H9 (cell line): ENCODE measurements around the gene TMC8. TPM values are rescaled to one million over a fixed set of nuclear protein-coding genes. Genes with fewer than 3 reads are reported as not detected.

Source experiments
- DNase-seq: peaks from one replicate; pipeline ENCODE4 v3.0.0-alpha.2; 2017
- H2AFZ ChIP-seq: one replicate; pipeline ENCODE4 v1.6.1; 2013; ENCODE audit warnings: mild to moderate bottlenecking, low read length, control low read depth, moderate library complexity
- H2AK5ac ChIP-seq: 2 replicates; pipeline ENCODE4 v1.6.1; 2013; ENCODE audit warnings: low read length, control low read depth, mixed read lengths; ENCODE audit not compliant: insufficient read length
- H2BK120ac ChIP-seq: one replicate; pipeline ENCODE4 v1.6.1; 2013; ENCODE audit warnings: low read depth, mild to moderate bottlenecking, low read length, control low read depth, inconsistent platforms; ENCODE audit not compliant: poor library complexity, severe bottlenecking
- H2BK12ac ChIP-seq: 2 replicates; pipeline ENCODE4 v1.6.1; 2013; ENCODE audit warnings: low read length, control low read depth, mixed read lengths, low read depth; ENCODE audit not compliant: insufficient read length
- H2BK15ac ChIP-seq: 2 replicates; pipeline ENCODE4 v1.6.1; 2013; ENCODE audit warnings: low read depth, low read length, control low read depth
- H2BK20ac ChIP-seq: one replicate; pipeline ENCODE4 v1.6.1; 2013; ENCODE audit warnings: low read depth, mild to moderate bottlenecking, low read length, control low read depth, inconsistent platforms; ENCODE audit not compliant: poor library complexity, severe bottlenecking
- H2BK5ac ChIP-seq: 2 replicates; pipeline ENCODE4 v1.6.1; 2013; ENCODE audit warnings: low read length, control low read depth, mixed read lengths; ENCODE audit not compliant: insufficient read length
- H3K14ac ChIP-seq: 2 replicates; pipeline ENCODE4 v1.6.1; 2013; ENCODE audit warnings: low read length, control low read depth; ENCODE audit not compliant: insufficient read depth
- H3K18ac ChIP-seq: 2 replicates; pipeline ENCODE4 v1.6.1; 2013; ENCODE audit warnings: low read depth, mild to moderate bottlenecking, mixed read lengths, low read length, control low read depth; ENCODE audit not compliant: insufficient read length
- H3K23ac ChIP-seq: 2 replicates; pipeline ENCODE4 v1.6.1; 2013; ENCODE audit warnings: low read length, control low read depth, mixed read lengths, low read depth; ENCODE audit not compliant: insufficient read length
- H3K23me2 ChIP-seq: 2 replicates; pipeline ENCODE4 v1.6.1; 2013; ENCODE audit warnings: low read depth, mild to moderate bottlenecking, mixed read lengths, low read length, control low read depth; ENCODE audit not compliant: insufficient read length, poor library complexity, severe bottlenecking
- H3K27ac ChIP-seq: 2 replicates; pipeline ENCODE4 v1.5.1; 2013; ENCODE audit warnings: low read length, control low read depth, mixed read lengths, low read depth; ENCODE audit not compliant: insufficient read length
- H3K27me3 ChIP-seq: 2 replicates; pipeline ENCODE4 v1.6.1; 2013; ENCODE audit warnings: low read length, control low read depth, inconsistent platforms; ENCODE audit not compliant: insufficient read depth
- H3K4ac ChIP-seq: 2 replicates; pipeline ENCODE4 v1.6.1; 2013; ENCODE audit warnings: low read depth, mild to moderate bottlenecking, control low read depth, inconsistent platforms, low read length, moderate library complexity
- H3K4me1 ChIP-seq: 2 replicates; pipeline ENCODE4 v1.6.1; 2013; ENCODE audit warnings: low read length, control low read depth, inconsistent platforms; ENCODE audit not compliant: insufficient read depth
- H3K4me2 ChIP-seq: 2 replicates; pipeline ENCODE4 v1.6.1; 2013; ENCODE audit warnings: low read length, control low read depth, mixed read lengths; ENCODE audit not compliant: insufficient read length, insufficient read depth
- H3K56ac ChIP-seq: 2 replicates; pipeline ENCODE4 v1.6.1; 2013; ENCODE audit warnings: low read depth, mild to moderate bottlenecking, mixed read lengths, low read length, control low read depth; ENCODE audit not compliant: insufficient read length
- H3K79me1 ChIP-seq: 2 replicates; pipeline ENCODE4 v1.6.1; 2013; ENCODE audit warnings: low read depth, mild to moderate bottlenecking, moderate library complexity, low read length, control low read depth, inconsistent platforms; ENCODE audit not compliant: insufficient read depth, poor library complexity, severe bottlenecking
- H3K79me2 ChIP-seq: 2 replicates; pipeline ENCODE4 v1.6.1; 2013; ENCODE audit warnings: low read length, control low read depth, inconsistent platforms; ENCODE audit not compliant: insufficient read depth
- H3K9ac ChIP-seq: 2 replicates; pipeline ENCODE4 v1.6.1; 2013; ENCODE audit warnings: low read length, control low read depth, mixed read lengths; ENCODE audit not compliant: insufficient read length; ENCODE audit errors: extremely low read depth
- H3K9me3 ChIP-seq: one replicate; pipeline ENCODE4 v1.6.1; 2013; ENCODE audit warnings: low read depth, low read length, inconsistent platforms; ENCODE audit not compliant: control insufficient read depth
- H3T11ph ChIP-seq: one replicate; pipeline ENCODE4 v1.6.1; 2013; ENCODE audit warnings: mild to moderate bottlenecking, low read length, control low read depth, inconsistent platforms
- H4K20me1 ChIP-seq: one replicate; pipeline ENCODE4 v1.6.1; 2013; ENCODE audit not compliant: control insufficient read depth, insufficient read length, insufficient read depth
- H4K5ac ChIP-seq: 2 replicates; pipeline ENCODE4 v1.6.1; 2013; ENCODE audit warnings: low read depth, mild to moderate bottlenecking, mixed read lengths, low read length, control low read depth; ENCODE audit not compliant: insufficient read length
- H4K8ac ChIP-seq: replicated peaks from 2 replicates; pipeline ENCODE4 v1.6.1; 2013; ENCODE audit warnings: low read length, control low read depth, mixed read lengths, low read depth; ENCODE audit not compliant: insufficient read length
- H4K91ac ChIP-seq: 2 replicates; pipeline ENCODE4 v1.6.1; 2013; ENCODE audit warnings: low read depth, mild to moderate bottlenecking, moderate library complexity, mixed read lengths, low read length, control low read depth; ENCODE audit not compliant: insufficient read length
- H3K27ac Mint-ChIP-seq, 3 experiments: 2 replicates in 2 of 3; 3 replicates in 1 of 3; pipeline ENCODE4 v1.8.0; 2020 to 2021; ENCODE audit warnings: mixed read lengths in 3 of 3, mild to moderate bottlenecking in 1 of 3, moderate library complexity in 1 of 3
- H3K27me3 Mint-ChIP-seq: 2 replicates; pipeline ENCODE4 v1.8.0; 2021; ENCODE audit warnings: low read depth, mild to moderate bottlenecking, moderate library complexity, mixed read lengths
- H3K36me3 Mint-ChIP-seq, 3 experiments: 2 replicates in 2 of 3; 3 replicates in 1 of 3; pipeline ENCODE4 v1.8.0; 2020 to 2021; ENCODE audit warnings: low read depth in 3 of 3, mixed read lengths in 3 of 3; ENCODE audit not compliant: insufficient read depth in 1 of 3
- H3K4me1 Mint-ChIP-seq, 2 experiments: 2 replicates each; pipeline ENCODE4 v1.8.0; 2020; ENCODE audit warnings: mixed read lengths in 2 of 2
- H3K4me3 Mint-ChIP-seq, 2 experiments: 2 replicates in 1 of 2; 3 replicates in 1 of 2; pipeline ENCODE4 v1.8.0; 2020 to 2021; ENCODE audit warnings: mild to moderate bottlenecking in 2 of 2, mixed read lengths in 2 of 2, moderate library complexity in 1 of 2
- H3K9me3 Mint-ChIP-seq, 2 experiments: 2 replicates in 1 of 2; 3 replicates in 1 of 2; pipeline ENCODE4 v1.8.0; 2020; ENCODE audit warnings: mild to moderate bottlenecking in 2 of 2, mixed read lengths in 2 of 2, moderate library complexity in 1 of 2
- CTCF ChIP-seq: fragments of 200-600 bp; sonication (generic); conservative IDR thresholded peaks from 3 replicates; pipeline ENCODE4 v1.8.0; 2021; ENCODE audit warnings: antibody characterized with exemption, mild to moderate bottlenecking
- WGBS: extraction: QIAGEN DNeasy Blood & Tissue Kit; methylation state at CpG from one replicate; pipeline ENCODE4 v1.1.7; 2013; ENCODE audit warnings: missing lambda C conversion rate, low lambda C conversion rate, mixed read lengths; ENCODE audit not compliant: insufficient read length; ENCODE audit errors: extremely low coverage; 5-methylcytosine and 5-hydroxymethylcytosine counted together
- total RNA-seq: library from RNA; stranded (reverse); gene quantifications from 2 replicates; pipeline ENCODE4 v1.2.1, GENCODE V29; 2021

The TMC8 gene
- total RNA-seq, 1 experiment from 2014 or later: 1.0 TPM

- Histone ChIP-seq H3K79me1 (no peaks in the 10 kb centered on the region), H2AFZ (no peak overlapping the region), H2BK20ac (no peak overlapping the region), H3K79me2 (no peaks in the 10 kb centered on the region), H4K5ac (no peak overlapping the region), H3K27ac (no peak overlapping the region), H3K9me3 (no peaks in the 10 kb centered on the region), H4K20me1 (no peaks in the 10 kb centered on the region), H2BK5ac (no peak overlapping the region), H3K4me1 (no peaks in the 10 kb centered on the region), H2BK12ac (no peak overlapping the region), H3K18ac (no peak overlapping the region), H3K4me2 (no peak overlapping the region), H3K27me3 (no peaks in the 10 kb centered on the region), H3K23me2 (no peaks in the 10 kb centered on the region), H3K4ac (no peak overlapping the region), H4K91ac (no peak overlapping the region), H3K56ac (no peak overlapping the region), H2BK15ac (no peak overlapping the region), H2BK120ac (no peak overlapping the region), H3T11ph (no peak overlapping the region), H2AK5ac (no peak overlapping the region), H3K23ac (no peak overlapping the region), H3K14ac (no peak overlapping the region), H4K8ac (no peak overlapping the region), H3K9ac (no peak overlapping the region)
- Mint-ChIP-seq H3K27me3 (no peaks in the 10 kb centered on the region; the same call in 1 of the 2 replicates), H3K4me3 (no peak overlapping the region), H3K9me3 (no peaks in the 10 kb centered on the region), H3K27ac (no peak overlapping the region; a peak in 2 of 7 replicates), H3K4me1 (peaks cover 6 to 7% of the 10 kb centered on the region in 2 experiments; a peak in 3 of 4 replicates), H3K36me3 (peaks cover 9 to 45% (median 33%) of the 10 kb centered on the region in 3 experiments)
- DNase-seq: no peak
- WGBS: no CpG with 5 or more reads among the region's 10 CpGs
- TF ChIP-seq CTCF: no peak
These were observed 23.1 kb upstream of the TMC8 start for GRCh38 chr17:78107457-78107856.
